HG03469 (cell line): Measurements from ENCODE around the gene ZNF804B.

Source experiments
- ATAC-seq: cut with Tn5 transposase; IDR thresholded peaks from one replicate; pipeline ENCODE4 v1.9.1; 2021; ENCODE audit warnings: mild to moderate bottlenecking, moderate library complexity, moderate number of reproducible peaks; ENCODE audit not compliant: unreplicated experiment

Gene ZNF804B

DNA sequence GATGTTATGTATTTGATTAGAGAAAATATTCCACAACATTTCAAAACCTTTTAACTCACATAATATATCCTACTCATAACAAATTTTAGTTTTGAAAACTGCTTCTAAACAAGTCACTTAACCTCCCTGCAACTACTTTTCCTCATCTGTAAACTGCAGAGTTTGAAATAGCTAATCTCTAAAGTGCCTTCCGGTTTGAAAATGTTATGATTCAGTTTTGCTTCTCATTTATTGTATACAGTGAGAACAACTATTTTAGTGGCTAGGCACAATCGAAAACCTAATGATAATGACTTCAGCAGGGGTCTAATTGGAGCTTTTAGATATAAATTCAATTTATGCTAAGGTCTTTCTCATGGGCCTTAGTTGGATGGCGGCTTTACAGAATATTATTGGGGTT, 66.7 kb downstream of the ZNF804B start:
- ATAC-seq, result no peak

DNA sequence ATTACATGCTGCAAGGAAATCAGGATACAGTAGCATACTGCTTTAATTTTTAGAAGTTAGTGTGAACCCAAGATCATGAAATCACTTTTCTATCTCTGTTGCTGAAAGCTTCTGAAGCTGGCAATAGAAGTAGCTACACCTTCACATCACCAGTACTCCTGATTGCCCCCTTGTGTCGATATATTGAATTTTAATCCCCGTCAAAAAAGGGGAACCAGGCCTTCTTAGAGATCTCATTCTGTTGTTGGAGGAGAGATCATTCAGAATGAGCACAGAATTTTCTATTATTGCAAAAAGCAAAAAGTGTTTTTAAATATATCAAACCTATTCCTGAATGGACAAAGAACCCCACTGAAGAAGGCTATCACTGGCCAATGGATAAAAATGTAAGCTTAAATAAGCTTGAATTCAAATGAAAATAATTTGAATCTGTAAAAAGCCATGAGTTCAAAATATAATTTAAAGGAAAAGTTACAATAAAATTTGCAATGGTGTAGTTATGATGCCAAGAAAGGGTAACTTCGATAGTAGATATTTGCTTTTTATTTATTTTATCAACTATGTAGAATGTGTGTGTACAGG, 75.7 kb downstream of the ZNF804B start:
- ATAC-seq, result peak; percentile 75

DNA sequence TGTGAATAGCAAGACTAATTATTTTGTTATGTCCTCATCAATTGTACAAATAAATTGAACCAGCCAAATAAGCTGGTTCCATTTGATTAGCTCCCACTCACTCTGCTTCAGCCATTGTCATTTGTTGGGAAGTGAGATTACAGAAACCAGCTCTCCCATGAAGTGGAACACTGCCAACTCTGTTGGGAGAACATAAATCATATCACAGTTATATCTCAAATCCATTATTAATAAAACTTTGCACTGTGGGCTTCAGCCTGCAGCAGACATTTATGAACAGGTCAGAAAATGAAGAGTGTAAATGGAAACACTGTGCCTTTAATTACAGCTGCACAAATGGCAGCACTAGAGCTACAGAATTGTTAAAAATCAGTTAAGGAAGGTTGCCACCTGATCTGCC, 82.7 kb downstream of the ZNF804B start:
- ATAC-seq, result no peak

DNA sequence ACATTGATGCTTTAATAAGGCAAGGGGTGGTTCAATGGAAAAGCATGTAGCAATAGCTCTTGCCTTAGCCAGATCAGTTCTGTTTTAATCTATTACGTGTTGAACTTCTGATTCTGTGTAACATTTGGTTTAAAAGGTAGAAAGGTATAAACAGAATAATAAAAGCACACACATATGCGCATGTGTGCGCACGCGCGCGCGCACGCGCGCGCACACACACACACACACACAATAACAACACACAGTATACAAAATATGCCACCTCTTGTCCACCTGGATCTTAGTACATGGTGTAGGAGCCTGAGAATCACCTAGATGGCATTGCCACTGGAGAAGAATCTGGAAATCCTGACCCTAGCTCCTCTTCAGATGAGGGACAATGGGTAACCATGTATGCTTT, 85.6 kb downstream of the ZNF804B start:
- ATAC-seq, result no peak

DNA sequence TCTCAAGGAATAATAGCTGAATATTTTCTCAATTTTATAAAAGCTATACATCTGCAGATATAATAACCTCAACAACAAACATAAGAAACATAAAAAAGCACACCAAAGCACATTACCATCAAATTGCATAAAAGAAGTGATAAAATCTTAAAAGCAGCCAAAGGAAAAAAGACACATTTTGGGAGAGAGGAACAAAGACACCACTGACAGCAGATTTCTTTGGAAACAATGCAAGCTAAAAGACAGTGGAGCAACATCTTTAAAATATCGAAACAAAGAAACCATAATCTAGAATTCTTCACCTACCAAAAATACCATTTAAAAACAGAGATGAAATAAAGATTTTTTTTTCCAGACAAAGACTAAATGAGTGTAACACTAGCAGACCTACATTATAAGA, 91.7 kb downstream of the ZNF804B start:
- ATAC-seq, result no peak

DNA sequence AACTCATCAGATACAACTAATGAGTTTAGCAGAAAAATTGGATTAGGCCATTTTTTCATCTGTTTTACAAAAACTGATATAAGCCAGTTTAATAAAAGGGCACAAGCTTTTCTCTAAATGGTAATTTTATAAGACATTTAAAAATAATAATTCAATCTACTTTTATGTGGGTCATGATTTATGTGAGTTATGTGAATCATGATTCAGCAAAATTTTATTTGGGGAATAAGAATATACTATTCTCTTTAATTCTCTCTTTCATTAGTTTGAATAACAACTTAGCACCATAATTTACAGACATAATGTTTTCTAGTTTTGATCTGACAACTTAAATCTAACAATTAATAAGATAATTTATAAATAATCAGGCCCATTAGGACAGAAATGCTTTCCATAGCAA, 99.8 kb downstream of the ZNF804B start:
- no peak for ATAC-seq

DNA sequence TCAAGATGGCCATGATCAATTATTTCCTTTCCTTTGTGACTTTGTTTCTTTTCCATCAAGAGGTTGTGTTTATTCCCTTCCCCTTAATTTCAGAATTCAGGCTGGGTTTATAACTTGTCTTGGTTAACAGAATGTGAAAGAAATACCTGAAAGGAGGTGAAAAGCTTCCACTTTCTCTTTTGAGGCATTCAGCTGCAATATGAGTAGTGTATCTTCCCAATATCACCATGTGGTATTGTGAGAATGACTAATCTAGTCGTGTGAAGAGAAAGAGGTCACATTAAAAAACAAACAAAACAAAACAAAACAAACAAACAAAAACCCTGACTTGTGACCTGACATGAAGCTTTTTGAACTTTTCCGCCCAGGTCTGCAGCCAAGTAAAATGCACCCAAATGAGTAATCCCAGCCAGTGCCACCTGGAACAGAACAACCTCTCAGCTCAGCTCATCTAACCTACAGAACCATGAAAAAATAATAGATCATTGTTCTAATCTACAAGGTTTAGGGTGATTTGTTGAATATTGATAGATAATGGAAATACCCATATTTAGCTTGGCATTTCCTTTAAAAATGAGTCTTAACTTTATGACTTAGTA, 106.9 kb downstream of the ZNF804B start:
- no peak for ATAC-seq

DNA sequence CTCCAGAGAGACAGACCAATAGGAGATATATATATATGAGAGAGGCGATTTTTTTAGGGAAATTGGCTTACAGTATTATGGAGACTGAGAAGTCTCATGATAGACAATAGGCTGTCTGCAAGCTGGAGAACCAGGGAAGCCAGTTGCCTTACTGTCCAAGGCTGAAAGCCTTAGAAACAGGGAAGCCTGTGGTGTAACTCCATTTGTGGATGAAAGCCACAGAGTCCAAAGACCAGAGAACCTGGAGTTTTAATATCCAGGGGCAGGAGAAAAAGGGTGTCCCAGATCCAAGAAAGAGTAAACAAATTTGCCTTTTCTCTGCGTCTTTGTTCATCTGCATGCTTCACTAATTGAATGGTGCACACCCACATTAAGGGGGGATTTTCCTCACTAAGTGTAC, 107.7 kb downstream of the ZNF804B start:
- no peak for ATAC-seq

DNA sequence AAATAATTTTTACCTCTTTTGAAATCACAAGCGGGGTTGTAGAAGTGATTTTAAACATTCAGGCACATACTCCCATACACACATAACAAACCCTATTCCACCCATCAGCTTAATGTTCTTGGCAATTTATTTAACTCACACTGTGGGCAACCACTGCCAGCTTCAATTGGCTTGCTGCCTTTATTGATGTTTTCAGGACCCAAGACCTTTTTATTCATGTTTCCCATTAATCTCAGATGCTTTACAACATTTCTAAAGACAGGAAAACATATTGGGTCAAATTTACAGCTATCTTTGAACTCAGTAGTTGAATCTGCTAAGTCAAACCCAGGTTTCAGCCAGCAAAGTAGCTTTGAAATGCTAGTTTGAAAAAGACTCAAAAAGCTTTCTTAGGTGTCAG, 109.0 kb downstream of the ZNF804B start:
- no peak for ATAC-seq

DNA sequence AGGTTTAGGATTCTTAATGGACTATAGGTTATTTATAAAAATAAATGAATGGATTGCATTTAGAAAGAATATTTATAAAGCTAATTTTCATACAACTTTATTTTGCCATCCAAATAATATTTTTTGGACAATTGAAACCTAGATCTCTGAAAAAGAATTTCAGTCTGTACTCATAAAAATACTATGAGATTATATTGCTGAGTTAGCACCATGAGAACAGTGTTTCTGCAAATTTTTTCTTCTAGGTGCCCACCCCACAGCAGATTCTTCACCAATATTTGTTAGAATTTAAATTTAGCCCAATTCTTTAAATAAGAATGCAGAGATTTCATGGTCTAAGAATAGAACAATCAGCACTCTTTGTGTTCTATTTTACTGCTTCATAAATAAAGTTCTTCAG, 121.6 kb downstream of the ZNF804B start:
- no peak for ATAC-seq

DNA sequence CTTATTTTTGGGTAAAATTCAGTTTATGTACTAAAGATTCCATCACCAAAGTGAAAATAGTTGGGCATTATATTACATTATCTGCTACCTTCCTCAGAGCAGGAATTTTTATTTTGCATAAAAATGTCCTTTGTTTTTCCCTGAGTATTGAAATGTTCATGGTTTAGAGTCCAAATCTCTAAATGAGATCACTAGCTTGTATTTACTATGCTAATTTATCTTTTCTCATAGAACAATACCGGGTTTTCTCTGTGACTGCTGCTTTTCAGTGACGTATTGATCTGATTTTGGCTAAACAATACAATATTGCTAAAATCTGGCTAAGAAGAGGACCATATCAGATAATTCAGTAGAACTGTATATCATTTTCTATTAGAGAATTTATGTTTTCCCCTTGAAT, 125.6 kb downstream of the ZNF804B start:
- ATAC-seq, result no peak

DNA sequence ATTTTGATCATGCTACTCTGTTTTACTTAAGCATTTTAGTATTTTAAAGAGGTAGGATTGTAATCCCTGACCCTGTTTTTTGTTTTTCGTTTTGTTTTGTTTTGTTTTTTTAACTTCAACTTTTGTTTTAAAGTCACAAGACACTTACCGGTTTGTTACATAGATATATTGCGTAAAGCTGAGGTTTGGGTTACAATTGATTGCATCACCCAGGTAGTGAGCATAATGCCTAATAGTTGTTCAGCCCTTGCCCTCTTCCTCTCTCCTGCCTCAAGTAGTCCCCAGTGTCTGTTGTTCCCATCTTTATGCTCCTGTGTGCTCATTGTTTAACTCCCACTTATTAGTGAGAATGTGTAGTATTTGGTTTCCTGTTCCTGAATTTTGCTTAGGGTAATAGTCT, 129.2 kb downstream of the ZNF804B start:
- no peak for ATAC-seq

DNA sequence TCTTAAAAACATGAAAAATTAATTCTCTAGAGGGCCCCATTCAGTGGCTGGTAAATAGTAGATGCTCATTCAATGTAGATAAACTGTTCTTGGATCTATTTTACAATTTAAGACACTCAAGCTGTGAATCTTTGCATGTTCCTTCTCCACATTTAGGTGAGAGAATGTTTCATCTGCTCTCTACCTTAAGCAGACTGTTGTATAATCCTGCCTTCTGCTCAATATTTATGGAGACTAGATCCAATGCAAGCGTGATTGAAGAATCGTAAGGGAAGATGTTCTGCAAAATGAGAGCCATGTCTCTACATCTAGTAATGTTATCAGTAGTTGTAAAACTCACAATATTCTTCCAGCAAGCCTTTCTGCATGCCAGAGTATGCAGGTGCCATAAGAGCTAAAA, 151.0 kb downstream of the ZNF804B start:
- ATAC-seq, result no peak

DNA sequence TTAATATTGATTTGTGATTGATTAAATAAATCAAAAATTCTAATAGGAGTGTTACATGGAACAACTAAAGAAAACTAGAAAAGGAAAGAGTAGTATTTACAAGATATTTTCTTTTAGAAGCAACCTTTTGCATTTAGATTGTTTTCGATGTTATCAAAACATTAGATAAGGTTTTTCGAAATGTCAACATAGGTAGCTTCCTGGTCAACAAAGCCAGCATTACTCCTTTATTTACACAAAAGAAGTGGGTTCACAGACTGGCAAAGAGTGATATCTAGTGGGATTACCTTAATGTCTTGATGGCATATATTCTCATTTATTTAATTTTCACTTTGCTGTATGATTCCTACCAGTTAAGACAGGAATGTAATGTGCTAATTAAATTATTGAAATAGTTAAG, 153.4 kb downstream of the ZNF804B start:
- no peak for ATAC-seq

DNA sequence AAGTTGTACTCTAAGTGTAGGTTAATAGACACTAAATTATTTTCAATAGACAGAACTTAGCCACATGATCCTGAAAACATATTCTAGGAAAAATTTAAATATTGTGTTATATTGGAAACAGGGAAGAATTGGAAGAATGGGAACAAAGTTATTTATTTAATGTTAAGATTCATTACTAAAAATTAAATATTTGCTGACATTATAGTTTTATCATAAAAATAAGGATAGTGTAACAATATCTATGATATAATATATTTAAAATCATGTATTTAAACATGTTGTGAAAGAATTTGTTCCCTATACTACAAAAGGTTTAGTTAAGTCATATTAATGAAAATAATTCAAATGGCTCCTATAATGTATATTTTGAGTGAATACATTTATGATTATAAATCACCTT, 156.1 kb downstream of the ZNF804B start:
- no peak for ATAC-seq

DNA sequence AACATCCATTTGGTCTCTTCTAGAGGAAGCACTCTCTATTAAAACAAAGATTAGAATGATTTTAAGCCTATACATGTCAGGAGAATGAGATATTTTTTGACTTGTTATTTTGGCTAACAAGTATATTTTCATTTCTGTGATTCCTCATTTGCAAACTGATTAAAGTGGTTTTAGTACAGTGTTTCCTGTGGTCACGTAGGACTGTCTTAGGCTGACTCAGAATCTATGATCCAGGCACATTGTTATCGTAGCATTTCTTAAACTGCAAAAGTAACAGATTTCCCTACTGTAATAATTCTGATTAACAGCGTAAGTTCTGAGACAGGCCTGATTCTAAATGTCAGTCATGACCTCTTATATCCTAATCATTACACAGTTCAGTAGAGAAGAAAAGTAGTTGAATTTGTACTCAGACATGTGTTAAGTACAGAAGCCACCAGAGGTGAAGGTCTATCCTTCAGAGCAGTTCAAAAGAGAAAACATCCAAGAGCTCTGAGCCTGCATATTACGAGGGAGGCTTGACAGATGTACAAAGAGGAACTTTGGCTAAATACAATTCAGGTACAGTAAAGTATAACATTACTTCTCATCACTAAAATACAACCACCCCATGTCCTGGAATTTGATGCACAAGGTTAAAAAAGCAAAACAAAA, 160.1 kb downstream of the ZNF804B start:
- ATAC-seq, result no peak

DNA sequence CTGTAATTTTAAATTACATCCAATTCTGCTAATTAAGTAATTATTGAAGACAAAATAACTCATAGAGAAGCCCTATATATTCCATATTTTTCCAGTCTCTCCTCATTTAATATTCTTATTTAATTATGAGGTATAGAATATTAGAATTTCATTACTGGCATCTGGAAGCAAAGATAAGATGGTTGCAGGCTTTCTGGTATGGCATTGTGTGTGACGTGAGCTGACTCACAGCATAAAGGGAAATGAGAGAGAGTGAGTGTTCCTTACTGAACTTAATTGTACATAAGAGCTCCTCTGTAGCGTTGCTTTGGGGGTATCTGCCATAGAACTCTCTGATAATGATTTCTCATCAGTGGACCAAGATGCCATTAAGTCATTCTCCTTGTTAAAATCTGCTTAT, 163.4 kb downstream of the ZNF804B start:
- no peak for ATAC-seq

DNA sequence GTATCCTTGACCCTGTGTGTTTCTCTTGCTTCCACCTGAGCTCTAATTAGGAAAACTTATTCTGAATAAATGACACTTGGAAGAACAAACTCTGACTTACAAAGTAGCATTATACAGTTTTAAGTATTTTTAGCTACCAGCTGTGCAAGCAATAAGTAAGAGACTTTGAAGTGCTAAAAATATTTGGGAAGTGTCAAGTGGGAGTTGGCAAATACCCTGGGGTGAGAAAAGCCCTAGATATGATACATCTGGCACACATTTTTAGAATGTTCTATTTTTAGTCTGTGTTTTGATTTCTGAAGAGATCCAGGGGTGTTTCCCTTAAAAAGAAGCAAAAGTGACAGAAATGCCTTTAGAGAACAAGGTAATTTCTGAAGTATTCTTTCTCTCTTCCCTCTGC, 168.8 kb downstream of the ZNF804B start:
- ATAC-seq, result no peak

DNA sequence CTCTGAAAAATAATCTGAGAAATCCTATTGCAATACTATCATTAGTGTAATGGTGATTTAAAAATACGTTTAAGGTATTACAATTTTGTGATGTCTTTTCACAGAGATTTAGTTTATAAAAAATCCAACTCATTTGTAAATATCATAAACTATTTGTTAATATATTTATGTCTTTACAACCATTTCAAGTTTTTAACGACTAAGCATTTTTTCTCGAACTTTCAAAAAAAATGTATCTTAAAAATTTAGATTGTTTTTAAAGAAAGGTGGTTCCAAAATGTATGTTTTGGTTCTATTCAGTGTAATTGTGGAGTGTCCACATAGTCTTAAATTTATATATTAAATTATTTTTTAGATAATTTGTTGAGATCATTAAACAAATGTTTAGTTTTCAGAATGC, 170.2 kb downstream of the ZNF804B start:
- no peak for ATAC-seq

DNA sequence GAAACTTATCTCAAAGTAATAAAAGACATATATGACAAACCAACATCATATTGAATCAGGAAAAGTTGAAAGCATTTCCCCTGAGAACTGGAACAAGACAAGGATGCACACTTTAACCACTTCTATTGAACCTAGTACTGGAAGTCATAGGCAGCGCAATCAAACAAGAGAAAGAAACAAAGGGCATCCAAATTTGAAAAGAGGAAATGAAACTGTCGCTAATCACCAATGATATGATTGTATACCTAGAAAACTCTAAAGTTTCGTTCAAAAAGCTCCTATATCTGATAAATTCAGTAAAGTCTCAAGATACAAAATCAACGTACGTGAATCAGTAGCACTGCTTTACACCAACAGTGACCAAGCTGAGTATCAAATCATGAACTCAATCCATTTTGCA, 173.8 kb downstream of the ZNF804B start:
- ATAC-seq, result no peak

DNA sequence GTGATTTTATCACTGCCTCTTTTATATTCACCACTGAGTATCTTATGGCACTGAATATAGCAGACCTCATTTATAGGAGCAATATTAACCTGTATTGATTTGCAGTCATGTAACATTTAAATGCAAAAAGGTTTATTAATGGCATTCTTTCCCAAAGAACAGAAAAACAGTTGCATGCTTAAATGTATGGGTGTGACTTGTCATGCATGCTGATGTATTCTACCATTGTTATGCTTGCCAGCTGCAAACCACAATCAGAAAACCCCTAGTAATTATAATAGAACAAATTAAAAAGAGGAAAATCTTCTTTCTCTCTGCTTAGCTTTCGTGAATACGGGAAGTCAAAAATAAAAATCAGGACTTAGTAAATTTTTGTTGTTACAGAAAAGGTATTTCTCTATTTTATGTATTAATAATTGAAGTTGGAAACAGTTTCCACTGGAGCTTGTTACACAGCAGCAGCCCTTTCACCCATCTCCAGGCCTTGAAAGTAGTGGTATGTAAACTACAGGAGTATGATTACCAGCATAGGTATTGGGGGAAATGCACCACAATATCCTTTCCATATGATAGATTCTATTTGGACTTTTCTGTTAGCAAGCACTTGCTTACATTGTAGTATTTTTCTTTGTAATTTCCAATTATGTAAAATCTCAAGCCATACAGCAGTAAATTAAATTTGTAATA, 183.5 kb downstream of the ZNF804B start:
- no peak for ATAC-seq

DNA sequence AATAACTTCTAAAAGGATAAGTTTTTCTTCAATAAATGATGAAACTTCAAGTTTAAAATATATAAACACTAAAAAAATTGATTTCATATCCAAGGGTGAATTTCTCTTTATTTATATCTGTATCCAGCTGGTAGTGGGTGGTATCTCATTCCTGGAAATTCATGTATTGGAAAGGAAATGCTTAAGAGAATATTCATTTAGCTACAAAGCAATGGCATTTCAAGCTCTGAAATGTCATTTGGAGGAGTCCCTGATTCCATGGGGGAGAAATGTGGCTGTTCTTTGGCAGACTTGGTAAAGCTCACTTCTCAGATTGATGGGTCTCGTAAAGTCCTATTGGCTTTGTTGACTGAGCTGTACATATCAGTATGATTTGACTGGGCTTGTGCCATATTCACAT, 192.3 kb downstream of the ZNF804B start:
- no peak for ATAC-seq
